CD4-positive, alpha-beta T cell treated with Interleukin-15 for 4 hours (primary cell): Measurements from ENCODE around the gene TBP.
"Not testable (repeated sequence)": the region's sequence is repeated elsewhere in the genome, so short reads cannot be mapped to it uniquely, and the experiment has no call there.

Experiments used
- DNase-seq: peaks from one replicate; pipeline ENCODE4 v3.0.0-alpha.2; 2020; ENCODE audit warnings: low spot score

TBP gene

GRCh38 chr6:170554013-170554795 lies at the start of gene TBP:
Gene TBP (plus strand): TSS chr6:170554369. CDS start chr6:170557030, 2,661 bp downstream.
- DNase-seq, result peak; percentile 98

- DNase-seq, result no peak
Measured at GRCh38 chr6:170504479-170504878, 49.7 kb upstream of the TBP start.

GRCh38 chr6:170505306-170505705 lies 48.9 kb upstream of the TBP start:
- DNase-seq, result no peak

- no peak for DNase-seq
Measured at GRCh38 chr6:170506446-170506845, 47.7 kb upstream of the TBP start.

- DNase-seq, result not testable (repeated sequence)
Measured at GRCh38 chr6:170507728-170508127, 46.4 kb upstream of the TBP start.

GRCh38 chr6:170508275-170508674 lies 45.9 kb upstream of the TBP start:
- DNase-seq, result not testable (repeated sequence)

- DNase-seq, result not testable (repeated sequence)
Measured at GRCh38 chr6:170508892-170509722, 45.1 kb upstream of the TBP start.

- DNase-seq, result no peak
Measured at GRCh38 chr6:170509723-170510018, 44.5 kb upstream of the TBP start.

- DNase-seq, result no peak
Measured at GRCh38 chr6:170510631-170511030, 43.5 kb upstream of the TBP start.

GRCh38 chr6:170512249-170512648 lies 41.9 kb upstream of the TBP start:
- no peak for DNase-seq

- no peak for DNase-seq
Measured at GRCh38 chr6:170514908-170515307, 39.3 kb upstream of the TBP start.

GRCh38 chr6:170516783-170517616 lies 37.2 kb upstream of the TBP start:
- DNase-seq, result peak; percentile 44

GRCh38 chr6:170522565-170523183 lies 31.5 kb upstream of the TBP start:
- DNase-seq, result no peak

- no peak for DNase-seq
Measured at GRCh38 chr6:170523256-170524171, 30.7 kb upstream of the TBP start.

GRCh38 chr6:170524172-170524502 lies 30.0 kb upstream of the TBP start:
- DNase-seq, result no peak

GRCh38 chr6:170525795-170526194 lies 28.4 kb upstream of the TBP start:
- no peak for DNase-seq

- not testable (repeated sequence) for DNase-seq
Measured at GRCh38 chr6:170527995-170528394, 26.2 kb upstream of the TBP start.

GRCh38 chr6:170529839-170530469 lies 24.2 kb upstream of the TBP start:
- peak; percentile 61 for DNase-seq

GRCh38 chr6:170532867-170533488 lies 21.2 kb upstream of the TBP start:
- DNase-seq, result no peak

- no peak for DNase-seq
Measured at GRCh38 chr6:170533792-170534191, 20.4 kb upstream of the TBP start.
